Lung (tissue), 12 donors: ENCODE results near the gene HS6ST3. TPM values are rescaled to one million over a fixed set of nuclear protein-coding genes. Genes with fewer than 3 reads are reported as not detected.

Experiments used
- ATAC-seq: fragments of 200-7000 bp; cut with Tn5 transposase; one replicate; pipeline ENCODE4 v1.9.1; 2020; ENCODE audit warnings: moderate number of reproducible peaks; ENCODE audit not compliant: insufficient read depth, low FRiP score
- DNase-seq, 3 donors: peaks; one replicate each; pipeline ENCODE4 v3.0.0-alpha.2; 2013 to 2017
- H3K27ac ChIP-seq, 2 donors: one replicate each; pipeline ENCODE4 v1.5.1; 2013; ENCODE audit warnings: mild to moderate bottlenecking in 2 of 2, moderate library complexity in 2 of 2, control low read depth in 1 of 2, inconsistent platforms in 1 of 2, low read depth in 1 of 2, low read length in 1 of 2
- H3K27me3 ChIP-seq, 3 donors: one replicate each; pipeline ENCODE4 v1.5.1; 2013; ENCODE audit warnings: low read length in 2 of 3; ENCODE audit not compliant: control insufficient read depth in 3 of 3, insufficient read depth in 3 of 3
- H3K36me3 ChIP-seq, 4 donors: one replicate each; pipeline ENCODE4 v1.5.1; 2013; ENCODE audit warnings: low read length in 4 of 4, mild to moderate bottlenecking in 1 of 4, moderate library complexity in 1 of 4; ENCODE audit not compliant: control insufficient read depth in 4 of 4, insufficient read depth in 4 of 4
- H3K4me1 ChIP-seq, 5 donors: one replicate each; pipeline ENCODE4 v1.5.1; 2013; ENCODE audit warnings: low read length in 5 of 5, mild to moderate bottlenecking in 2 of 5, moderate library complexity in 1 of 5; ENCODE audit not compliant: control insufficient read depth in 5 of 5, insufficient read depth in 5 of 5
- H3K4me3 ChIP-seq: one replicate; pipeline ENCODE4 v1.5.1; 2013; ENCODE audit warnings: mild to moderate bottlenecking, control low read depth, moderate library complexity
- H3K9ac ChIP-seq, 2 donors: one replicate each; pipeline ENCODE4 v1.5.1; 2013; ENCODE audit warnings: low read length in 2 of 2, control low read depth in 1 of 2; ENCODE audit not compliant: insufficient read depth in 1 of 2
- H3K9me3 ChIP-seq, 4 donors: one replicate each; pipeline ENCODE4 v1.5.1; 2013; ENCODE audit warnings: low read length in 3 of 4, mild to moderate bottlenecking in 1 of 4, moderate library complexity in 1 of 4; ENCODE audit not compliant: control insufficient read depth in 4 of 4, insufficient read depth in 3 of 4
- WGBS, 2 donors: extraction: QIAGEN DNeasy Blood & Tissue Kit; methylation state at CpG; one replicate each; pipeline ENCODE4 v1.1.7; 2013; 5-methylcytosine and 5-hydroxymethylcytosine counted together
- polyA plus RNA-seq, 2 donors: library from polyadenylated mRNA; stranded (reverse); fragments of 200-250 nt; gene quantifications; one replicate each; pipeline ENCODE4 v1.2.1, GENCODE V29; 2013
- total RNA-seq, 2 donors: library from RNA; depleted of rRNA in 1 of 2; stranded (reverse); fragments of >200 nt in 1 of 2; gene quantifications; one replicate each; pipeline ENCODE4 v1.2.1, GENCODE V29; 2014 to 2021
- TF ChIP-seq, protein P1 (sequence below): IDR thresholded peaks from 2 replicates; pipeline ENCODE4 v1.5.1; 2012; ENCODE audit warnings: mild to moderate bottlenecking; ENCODE audit errors: control extremely low read depth, extremely low read depth
- donor health status: control.
- donor health status: control.
- donor health status: Bipolar disorder and iron deficiency.
- donor health status: healthy.
- donor health status: DM: yes; HTN: yes; CAD: no.

Gene HS6ST3
- total and polyA plus RNA-seq, 4 donors, result 0.01 to 0.17 (median 0.04) TPM

DNA sequence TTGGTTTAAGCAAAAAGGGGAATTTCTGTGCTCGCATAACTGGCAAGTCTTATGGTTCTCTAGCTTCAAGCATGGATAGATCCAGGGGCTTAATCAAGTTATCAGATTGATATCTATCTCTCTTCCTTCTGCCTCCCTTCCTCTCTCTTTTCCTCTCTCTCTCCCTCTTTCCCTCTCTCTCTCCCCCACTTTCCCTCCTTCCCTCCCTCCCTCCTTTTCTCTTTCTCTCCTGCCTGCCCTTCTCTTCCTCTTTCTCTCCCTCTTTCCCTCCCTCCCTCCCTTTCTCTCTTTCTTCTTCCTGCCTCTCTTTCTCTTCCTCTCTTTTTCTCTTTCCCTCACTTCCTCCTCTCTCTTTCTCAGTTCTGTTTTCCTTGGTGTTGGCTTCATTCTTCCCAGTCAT lies 195.8 kb downstream of the HS6ST3 start:
- no peaks in the 10 kb centered on the region for H3K4me1 ChIP-seq
- H3K4me3 ChIP-seq, result no peak overlapping the region
- DNase-seq, result no peak
- H3K27me3 ChIP-seq, result no peaks in the 10 kb centered on the region
- H3K27ac ChIP-seq, result no peak overlapping the region
- peaks cover 0 to 2% (median 0%) of the 10 kb centered on the region in 4 donors for H3K9me3 ChIP-seq
- no peak for ATAC-seq
- 86 to 96% methylated on average over 1 of the region's 1 CpG for WGBS, 2 donors
- TF ChIP-seq, protein P1, sequence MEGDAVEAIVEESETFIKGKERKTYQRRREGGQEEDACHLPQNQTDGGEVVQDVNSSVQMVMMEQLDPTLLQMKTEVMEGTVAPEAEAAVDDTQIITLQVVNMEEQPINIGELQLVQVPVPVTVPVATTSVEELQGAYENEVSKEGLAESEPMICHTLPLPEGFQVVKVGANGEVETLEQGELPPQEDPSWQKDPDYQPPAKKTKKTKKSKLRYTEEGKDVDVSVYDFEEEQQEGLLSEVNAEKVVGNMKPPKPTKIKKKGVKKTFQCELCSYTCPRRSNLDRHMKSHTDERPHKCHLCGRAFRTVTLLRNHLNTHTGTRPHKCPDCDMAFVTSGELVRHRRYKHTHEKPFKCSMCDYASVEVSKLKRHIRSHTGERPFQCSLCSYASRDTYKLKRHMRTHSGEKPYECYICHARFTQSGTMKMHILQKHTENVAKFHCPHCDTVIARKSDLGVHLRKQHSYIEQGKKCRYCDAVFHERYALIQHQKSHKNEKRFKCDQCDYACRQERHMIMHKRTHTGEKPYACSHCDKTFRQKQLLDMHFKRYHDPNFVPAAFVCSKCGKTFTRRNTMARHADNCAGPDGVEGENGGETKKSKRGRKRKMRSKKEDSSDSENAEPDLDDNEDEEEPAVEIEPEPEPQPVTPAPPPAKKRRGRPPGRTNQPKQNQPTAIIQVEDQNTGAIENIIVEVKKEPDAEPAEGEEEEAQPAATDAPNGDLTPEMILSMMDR, result no peak
- H3K36me3 ChIP-seq, result no peaks in the 10 kb centered on the region
- no peak overlapping the region for H3K9ac ChIP-seq

DNA sequence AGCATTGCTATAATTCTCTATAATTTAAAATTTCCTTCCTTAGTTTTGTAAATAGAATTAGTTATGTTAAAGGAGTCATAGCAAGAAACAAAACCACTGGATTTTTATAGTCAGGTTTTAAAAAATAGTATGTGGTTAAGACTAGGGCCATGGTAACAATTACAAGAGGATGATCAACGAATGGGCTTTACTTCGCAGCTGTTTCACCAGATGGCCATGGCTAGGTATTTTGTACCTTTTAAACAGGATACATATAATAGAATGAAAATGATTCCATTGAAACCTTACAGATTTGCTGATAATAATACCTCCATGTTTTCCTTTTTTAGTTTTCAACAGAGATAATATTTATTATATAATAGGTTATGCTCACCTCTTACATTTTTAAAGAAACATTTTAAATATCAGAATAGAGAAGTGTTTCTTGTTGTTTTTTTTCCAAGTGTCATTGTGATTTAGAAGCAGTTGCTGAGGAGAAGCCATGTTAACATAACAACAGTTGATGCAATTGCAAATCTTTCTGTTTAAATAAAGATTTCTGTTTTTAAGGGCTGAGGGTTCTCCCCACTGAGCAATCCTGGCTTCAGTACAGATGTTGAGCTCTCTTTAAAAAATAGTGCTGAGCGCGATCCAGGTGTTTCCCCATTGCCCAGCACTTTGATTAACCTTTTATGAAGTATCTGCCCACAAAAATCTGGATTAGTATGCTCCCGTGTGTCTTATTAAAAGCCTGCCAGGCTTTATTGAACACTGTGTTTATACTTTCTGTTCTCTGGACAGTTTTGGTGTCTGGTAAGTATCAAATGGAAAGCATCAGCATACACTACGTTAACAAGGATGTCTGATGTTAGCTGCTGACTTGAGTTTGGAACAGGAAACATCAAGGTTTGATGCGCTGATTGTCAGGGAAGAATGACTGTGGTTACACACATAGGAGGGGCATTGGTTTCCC lies 205.3 kb downstream of the HS6ST3 start:
- DNase-seq, result peak in 1 of 3 donors; percentile 2
- Histone ChIP-seq H3K4me1 (no peaks in the 10 kb centered on the region), H3K4me3 (no peak overlapping the region), H3K9me3 (no peaks in the 10 kb centered on the region), H3K27me3 (no peaks in the 10 kb centered on the region), H3K9ac (no peak overlapping the region), H3K36me3 (no peaks in the 10 kb centered on the region), H3K27ac (no peak overlapping the region)
- TF ChIP-seq, protein P1, result no peak
- WGBS, 2 donors, result 52 to 66% methylated on average over 7 of the region's 7 CpGs
- no peak for ATAC-seq

DNA sequence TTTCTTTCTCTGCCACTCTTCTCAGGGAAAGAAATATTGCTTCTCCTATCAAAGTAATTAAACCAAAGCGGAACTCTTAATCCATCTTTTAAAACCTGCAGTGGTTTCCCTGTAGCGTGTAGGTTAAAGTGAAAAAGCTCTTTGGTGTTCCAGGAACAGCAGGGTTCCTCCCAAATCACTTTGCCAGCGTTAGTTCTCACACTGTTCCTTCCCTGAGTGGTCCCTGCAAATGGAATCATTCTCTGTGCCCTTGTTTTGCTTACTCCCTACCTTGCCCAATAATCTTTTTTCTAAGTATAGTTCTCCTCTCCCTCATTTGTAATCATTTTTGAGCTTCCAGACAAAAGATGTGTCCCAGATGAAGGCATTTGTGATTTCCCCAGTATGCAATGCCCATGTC lies 207.5 kb downstream of the HS6ST3 start:
- H3K27me3 ChIP-seq, result no peaks in the 10 kb centered on the region
- DNase-seq (no peak), ATAC-seq (no peak)
- 63 to 77% methylated on average over 3 of the region's 3 CpGs for WGBS, 2 donors
- TF ChIP-seq, protein P1, result no peak
- H3K4me3 ChIP-seq, result no peak overlapping the region
- H3K4me1 ChIP-seq, result no peaks in the 10 kb centered on the region
- no peaks in the 10 kb centered on the region for H3K9me3 ChIP-seq
- no peaks in the 10 kb centered on the region for H3K36me3 ChIP-seq
- no peak overlapping the region for H3K27ac ChIP-seq
- no peak overlapping the region for H3K9ac ChIP-seq
